Naive thymus-derived CD8-positive, alpha-beta T cell (primary cell): ENCODE data around the gene MGRN1. TPM values are rescaled to one million over a fixed set of nuclear protein-coding genes. Genes with fewer than 3 reads are reported as not detected.

Experiments used
- microRNA-seq: library from miRNA; unstranded; fragments of <30 nt; microRNA quantifications from one replicate; pipeline ENCODE4 v1.2.0, GENCODE V29; 2022; ENCODE audit warnings: borderline microRNAs expressed
- polyA plus RNA-seq, 3 donors: library from polyadenylated mRNA; unstranded; fragments of 300-500 nt; fragmentation: Illumina TruSeq; gene quantifications; one replicate each; pipeline ENCODE4 v1.2.3, GENCODE V29; 2021
- total RNA-seq, 8 experiments: library from RNA in 2 of 8; stranded (reverse) in 2 of 8; gene quantifications; one replicate each; pipeline ENCODE4 v1.2.3 and lab custom pipeline; 2021 to 2026

Gene MGRN1
- total and polyA plus RNA-seq, 5 experiments from 2014 or later, result 4.5 to 70.5 (median 5.8) TPM

Small RNA genes lying within 50 kb of the gene (microRNA-seq; reads per million reads assigned to microRNA genes)
- not detected for gene MIR6769A

Other genes starting within 250 kb of the MGRN1 start
- gene CORO7, start 208.2 kb upstream of the MGRN1 start, total RNA-seq, result 100 to 1,000 TPM; 161 to 169 TPM
- gene CORO7, start 208.2 kb upstream of the MGRN1 start, polyA plus RNA-seq, result 10 to 100 TPM; 44.6 to 79.9 (median 45.5) TPM
- 10 to 100 TPM; 70.6 to 71.3 TPM for gene DNAJA3, start 199.0 kb upstream of the MGRN1 start, total RNA-seq
- gene DNAJA3, start 199.0 kb upstream of the MGRN1 start, polyA plus RNA-seq, result 10 to 100 TPM; 43.4 to 64.8 (median 45.2) TPM
- gene NMRAL1, start 150.2 kb upstream of the MGRN1 start, total RNA-seq, result 10 to 100 TPM; 53.7 to 63.1 TPM
- gene NMRAL1, start 150.2 kb upstream of the MGRN1 start, polyA plus RNA-seq, result 10 to 100 TPM; 52.3 to 67.9 (median 62.9) TPM
- gene HMOX2, start 148.4 kb upstream of the MGRN1 start, total RNA-seq, result 10 to 100 TPM; 64.3 to 71.9 TPM
- gene HMOX2, start 148.4 kb upstream of the MGRN1 start, polyA plus RNA-seq, result 100 to 1,000 TPM; 123 to 210 (median 145) TPM
- 10 to 100 TPM; 23.4 to 25.5 TPM for gene CDIP1, start 86.1 kb upstream of the MGRN1 start, total RNA-seq
- 10 to 100 TPM; 18.2 to 25.3 (median 25.0) TPM for gene CDIP1, start 86.1 kb upstream of the MGRN1 start, polyA plus RNA-seq
- gene C16orf96, start 68.5 kb upstream of the MGRN1 start, total RNA-seq, result under 1 TPM; 0.38 to 0.52 TPM
- gene C16orf96, start 68.5 kb upstream of the MGRN1 start, polyA plus RNA-seq, result under 1 TPM in 2 of 3 donors, not detected in 1; 0.07 to 0.08 TPM
- 10 to 100 TPM; 26.0 to 27.4 TPM for gene UBALD1, start 9.9 kb upstream of the MGRN1 start, total RNA-seq
- 1 to 10 TPM; 2.5 to 3.9 (median 2.7) TPM for gene UBALD1, start 9.9 kb upstream of the MGRN1 start, polyA plus RNA-seq
- gene NUDT16L1, start 68.7 kb downstream of the MGRN1 start, total RNA-seq, result 10 to 100 TPM; 56.7 to 59.3 TPM
- gene NUDT16L1, start 68.7 kb downstream of the MGRN1 start, polyA plus RNA-seq, result 100 to 1,000 TPM in 2 of 3 donors, 10 to 100 TPM in 1; 90.0 to 131 (median 119) TPM
- 10 to 100 TPM; 31.5 to 37.0 TPM for gene ANKS3, start 109.4 kb downstream of the MGRN1 start, total RNA-seq
- 1 to 10 TPM; 4.3 to 9.0 (median 4.5) TPM for gene ANKS3, start 109.4 kb downstream of the MGRN1 start, polyA plus RNA-seq
- under 1 TPM; 0.26 to 0.30 TPM for gene DNAAF8, start 109.7 kb downstream of the MGRN1 start, total RNA-seq
- gene DNAAF8, start 109.7 kb downstream of the MGRN1 start, polyA plus RNA-seq, result under 1 TPM in 2 of 3 donors, not detected in 1; 0.34 to 0.48 TPM
- gene ZNF500, start 142.3 kb downstream of the MGRN1 start, total RNA-seq, result 10 to 100 TPM; 29.1 to 34.7 TPM
- 10 to 100 TPM; 14.3 to 17.3 (median 16.8) TPM for gene ZNF500, start 142.3 kb downstream of the MGRN1 start, polyA plus RNA-seq
- not detected for gene SEPTIN12, start 163.5 kb downstream of the MGRN1 start, total RNA-seq
- not detected for gene SEPTIN12, start 163.5 kb downstream of the MGRN1 start, polyA plus RNA-seq
- not detected for gene SMIM22, start 170.5 kb downstream of the MGRN1 start, total RNA-seq
- gene SMIM22, start 170.5 kb downstream of the MGRN1 start, polyA plus RNA-seq, result not detected
- gene ROGDI, start 177.8 kb downstream of the MGRN1 start, total RNA-seq, result 10 to 100 TPM; 11.2 to 12.5 TPM
- 10 to 100 TPM in 2 of 3 donors, 1 to 10 TPM in 1; 7.8 to 12.6 (median 11.8) TPM for gene ROGDI, start 177.8 kb downstream of the MGRN1 start, polyA plus RNA-seq
- 100 to 1,000 TPM; 111 to 112 TPM for gene GLYR1, start 222.5 kb downstream of the MGRN1 start, total RNA-seq
- 10 to 100 TPM; 29.7 to 39.6 (median 38.1) TPM for gene GLYR1, start 222.5 kb downstream of the MGRN1 start, polyA plus RNA-seq
- gene UBN1, start 222.7 kb downstream of the MGRN1 start, total RNA-seq, result 10 to 100 TPM; 40.6 to 40.9 TPM
- gene UBN1, start 222.7 kb downstream of the MGRN1 start, polyA plus RNA-seq, result 10 to 100 TPM; 10.9 to 18.4 (median 14.2) TPM